ENCODE data around the gene TMEM63A.

Gene TMEM63A

DNA sequence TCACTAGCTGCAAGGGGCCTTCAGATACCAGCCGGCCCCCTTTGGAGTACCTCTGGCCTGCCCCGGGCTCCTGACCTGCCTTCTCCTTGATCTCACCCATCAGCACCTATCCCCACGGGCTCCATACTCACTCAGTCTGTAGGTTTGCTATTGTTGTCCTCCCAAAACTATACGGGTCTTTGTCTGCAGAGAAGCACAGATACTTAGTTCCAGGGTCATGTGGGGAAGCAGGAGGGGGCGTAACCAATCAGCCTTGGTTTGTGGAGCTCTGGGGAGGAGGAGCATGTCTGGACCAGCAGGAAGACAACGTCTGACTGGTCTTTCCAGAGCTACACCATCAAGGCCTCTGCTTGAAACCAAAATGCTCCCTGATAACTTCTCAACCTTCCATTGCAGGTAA is 15.2 kb downstream of the TMEM63A start:
- DNase-seq (ENCODE audit: low spot score): no peak

- DNase-seq (ENCODE audit: low spot score): no peak
These were observed 15.9 kb downstream of the TMEM63A start for GRCh38 chr1:225866061-225866837.

DNA sequence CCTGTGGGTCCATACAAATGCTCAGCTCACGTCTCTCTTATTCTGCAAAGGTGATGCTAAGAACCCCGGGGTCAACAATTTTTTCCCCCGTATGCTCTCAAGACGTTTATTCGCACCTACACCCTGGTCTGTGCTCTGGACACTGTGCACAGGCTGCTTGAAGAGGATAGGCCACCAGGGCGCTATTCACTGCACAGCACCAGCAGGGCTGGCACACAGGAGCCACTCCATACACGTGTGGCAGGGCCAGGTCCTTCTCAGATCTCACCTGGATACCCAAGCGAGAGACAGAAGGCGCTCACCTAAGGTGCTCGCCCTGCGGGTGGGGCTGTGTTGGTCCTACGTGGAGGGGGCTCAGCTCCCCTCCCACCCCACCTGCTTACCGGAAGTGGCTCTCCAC is 16.7 kb downstream of the TMEM63A start:
- DNase-seq (ENCODE audit: low spot score): no peak

DNA sequence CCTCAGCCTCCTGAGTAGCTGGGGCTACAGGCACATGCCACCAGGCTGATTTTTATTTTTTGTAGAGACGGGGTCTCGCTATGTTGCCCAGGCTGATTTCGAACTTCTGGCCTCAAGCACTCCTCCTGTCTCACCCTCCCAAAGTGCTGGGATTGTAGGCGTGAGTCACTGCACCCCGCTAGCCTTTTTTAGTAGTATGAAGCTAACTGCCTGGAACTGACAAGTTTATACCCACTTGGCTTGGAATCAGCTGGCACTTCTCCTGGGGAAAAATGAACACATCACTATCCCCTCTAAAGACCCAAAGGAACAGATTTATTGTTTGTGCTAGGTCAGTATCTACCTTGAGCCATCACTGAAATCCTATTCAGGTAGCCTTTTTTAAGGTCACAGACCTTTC is 19.0 kb downstream of the TMEM63A start:
- no peak for DNase-seq (ENCODE audit: low spot score)

- no peak for DNase-seq (ENCODE audit: low spot score)
These were observed 19.6 kb downstream of the TMEM63A start for GRCh38 chr1:225862581-225862950.

DNA sequence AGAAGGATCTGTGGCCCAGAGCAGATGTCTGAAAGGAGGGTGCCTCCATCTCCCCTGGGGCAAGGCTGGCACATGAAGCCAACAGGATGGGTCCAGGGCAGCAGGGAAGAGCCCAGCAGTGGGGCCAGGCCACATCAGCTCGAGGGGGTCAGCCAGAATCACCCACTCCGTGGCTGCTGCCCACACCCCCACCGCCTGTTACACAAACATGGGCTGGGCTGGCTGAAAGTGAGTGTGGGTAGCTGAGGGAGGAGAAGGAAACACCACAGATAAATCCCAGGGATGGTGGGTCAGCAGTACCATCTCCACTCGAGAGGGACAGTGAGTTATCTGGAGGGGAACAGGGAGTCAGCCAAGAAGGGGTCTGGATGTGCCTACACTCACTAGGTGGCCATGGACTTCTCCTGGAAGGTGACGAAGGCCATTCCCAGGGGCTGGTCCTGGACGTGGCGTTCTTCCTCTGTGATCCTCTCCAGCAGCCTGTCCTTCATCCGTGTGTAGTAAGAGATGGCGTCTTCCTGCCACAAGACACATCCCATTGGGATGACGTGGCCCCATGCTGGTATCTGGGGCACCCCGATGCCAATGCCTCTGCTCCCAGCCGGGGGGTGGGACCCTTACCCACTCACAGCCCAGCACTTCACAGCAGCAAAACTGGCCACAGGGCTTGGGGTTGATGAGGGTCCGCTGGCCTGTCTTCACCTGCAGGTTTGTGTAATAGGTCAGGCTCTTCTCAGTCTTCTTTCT is 20.2 kb downstream of the TMEM63A start:
- no peak for DNase-seq (ENCODE audit: low spot score)

DNA sequence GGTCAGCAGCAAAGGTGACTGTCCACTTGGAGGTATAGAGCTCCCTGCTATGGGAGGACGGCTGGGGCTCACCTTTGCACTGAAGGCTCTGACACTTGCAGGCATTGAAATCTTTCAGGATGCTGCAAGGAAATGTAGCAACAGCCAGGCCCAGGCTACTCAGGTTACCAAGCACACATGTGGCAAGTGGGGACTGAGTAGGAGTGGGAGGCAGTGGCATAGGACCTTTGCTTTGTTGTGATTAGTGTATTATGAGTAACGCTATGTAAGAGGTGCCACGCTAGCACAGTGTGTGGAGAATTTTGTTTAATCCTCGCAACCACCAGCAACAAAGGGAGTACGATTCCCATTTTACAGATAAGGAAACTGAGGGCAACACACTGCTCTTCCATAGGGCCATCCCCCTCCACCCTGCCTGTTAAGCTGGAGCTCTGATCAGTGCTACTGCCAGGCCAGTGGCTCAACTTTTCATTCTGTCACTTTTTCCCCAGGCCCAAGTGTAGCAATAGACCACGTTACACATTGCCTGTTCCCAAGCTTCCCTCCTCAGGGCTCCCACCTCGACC is 21.2 kb downstream of the TMEM63A start:
- no peak for DNase-seq (ENCODE audit: low spot score)

DNA sequence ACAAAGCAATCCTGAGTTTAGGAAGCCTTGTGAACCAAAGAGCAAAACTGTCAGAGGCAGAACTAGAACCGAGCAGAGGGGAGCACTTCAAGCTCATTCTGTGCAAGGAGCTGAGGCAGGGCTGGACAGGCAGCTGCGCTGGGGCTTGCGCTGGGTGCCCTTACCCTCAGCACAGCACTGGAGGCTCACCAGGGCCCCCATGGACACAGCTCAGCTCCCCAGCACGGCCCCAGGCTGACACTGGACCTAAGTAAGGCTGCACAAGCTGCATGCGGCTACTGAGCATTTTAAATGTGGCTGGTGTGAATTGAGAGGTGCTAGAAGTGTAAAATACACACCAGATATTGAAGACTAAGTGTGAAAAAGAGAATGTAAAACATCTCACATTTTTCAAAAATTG is 22.1 kb downstream of the TMEM63A start:
- no peak for DNase-seq (ENCODE audit: low spot score)

DNA sequence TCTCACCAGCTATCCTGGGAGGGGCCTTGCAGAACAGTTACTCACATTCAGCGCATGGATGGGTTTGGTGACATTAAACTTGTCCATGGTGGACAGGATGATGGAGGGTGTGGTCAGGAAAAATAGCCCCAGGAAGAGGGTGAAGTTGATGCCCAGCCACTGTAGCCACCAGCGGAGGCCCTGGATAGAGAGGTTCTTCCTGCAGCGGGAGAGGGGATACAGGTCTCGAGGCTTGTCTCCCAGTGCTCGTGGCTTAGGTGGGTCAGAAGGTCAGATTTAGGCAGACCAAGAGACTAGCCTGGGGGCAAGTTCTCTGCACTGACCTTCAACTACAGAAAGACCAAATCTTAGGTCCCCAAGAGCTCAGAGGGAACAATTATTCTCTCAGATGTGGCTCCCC is 23.0 kb downstream of the TMEM63A start:
- DNase-seq (ENCODE audit: low spot score): no peak

GRCh38 chr1:225857256-225857655 is 24.9 kb downstream of the TMEM63A start:
- no peak for DNase-seq (ENCODE audit: low spot score)

- no peak for DNase-seq (ENCODE audit: low spot score)
These were observed 26.5 kb downstream of the TMEM63A start for GRCh38 chr1:225855503-225856300.

DNA sequence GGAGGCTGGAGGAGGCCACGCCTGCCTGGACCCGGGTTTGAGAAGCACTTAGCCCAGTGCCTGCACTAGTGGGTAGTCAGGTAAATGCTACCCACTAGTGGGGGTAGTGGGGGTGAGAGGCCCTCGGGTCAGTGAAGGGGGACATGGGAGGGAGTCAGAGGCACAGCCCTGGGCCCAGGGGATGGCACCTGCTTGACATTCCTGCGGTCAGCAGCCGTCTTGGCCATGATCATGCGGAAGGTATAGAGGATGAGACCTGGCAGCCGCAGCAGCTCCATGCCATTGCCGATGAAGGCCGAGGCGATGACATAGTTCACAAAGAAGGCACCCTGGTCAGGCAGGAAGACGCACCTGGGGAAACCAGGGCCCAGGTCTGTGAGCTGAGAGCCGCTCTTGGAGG is 28.7 kb downstream of the TMEM63A start:
- DNase-seq (ENCODE audit: low spot score): no peak

DNA sequence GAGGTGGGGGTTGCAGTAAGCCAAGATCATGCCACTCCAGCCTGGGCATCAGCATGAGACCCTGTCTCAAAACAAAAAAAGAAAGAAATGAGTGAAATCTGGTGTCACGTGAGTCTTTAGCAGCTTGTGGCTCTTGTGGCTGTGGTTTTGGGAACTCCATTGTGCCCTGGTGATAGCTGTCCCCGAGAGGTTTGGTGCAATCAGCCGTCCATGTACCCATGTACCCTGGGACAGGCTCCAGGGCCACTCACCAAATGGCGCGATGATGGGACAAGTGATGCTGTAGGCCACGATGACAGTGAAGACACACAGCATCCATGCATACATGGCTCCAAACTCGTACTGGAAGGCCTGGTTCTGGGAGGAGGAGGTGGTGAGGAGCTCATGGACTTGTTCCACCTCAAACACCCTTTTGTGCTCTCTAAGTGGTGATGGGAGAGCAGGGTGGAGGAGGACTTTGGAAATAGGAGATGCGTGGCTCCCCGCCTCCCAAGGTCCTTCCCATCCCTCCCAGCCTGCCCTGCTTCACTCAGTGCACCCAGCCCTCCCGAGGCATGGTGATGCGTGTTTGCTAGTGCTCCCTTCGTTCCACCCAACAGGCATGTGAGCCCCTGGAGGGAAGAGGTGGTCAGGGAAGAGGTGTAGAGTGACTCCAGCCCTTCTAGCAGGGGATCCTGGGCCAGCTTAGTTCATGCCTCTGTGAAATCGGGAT is 29.6 kb downstream of the TMEM63A start:
- DNase-seq (ENCODE audit: low spot score): no peak

DNA sequence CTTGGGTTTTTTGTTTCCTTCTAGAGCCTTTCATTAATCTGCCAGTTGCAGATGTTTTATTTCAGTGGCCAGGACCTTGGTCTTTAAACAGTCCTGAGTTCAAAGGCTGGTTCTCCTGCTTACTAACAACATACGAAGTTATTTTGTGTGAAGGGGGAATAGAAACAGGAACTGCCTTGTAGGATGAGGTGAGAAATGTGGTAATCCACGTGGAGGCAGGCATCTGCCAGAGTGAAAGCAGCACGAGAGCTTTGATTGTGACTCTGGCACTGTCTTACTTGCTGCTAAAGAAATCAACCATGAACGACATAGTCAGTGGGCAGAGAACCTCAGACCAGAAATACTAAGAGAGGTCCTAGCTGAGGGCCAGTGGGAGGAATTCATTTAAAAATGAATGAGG is 30.4 kb downstream of the TMEM63A start:
- DNase-seq (ENCODE audit: low spot score): no peak

GRCh38 chr1:225850370-225850769 is 31.8 kb downstream of the TMEM63A start:
- DNase-seq (ENCODE audit: low spot score): no peak

DNA sequence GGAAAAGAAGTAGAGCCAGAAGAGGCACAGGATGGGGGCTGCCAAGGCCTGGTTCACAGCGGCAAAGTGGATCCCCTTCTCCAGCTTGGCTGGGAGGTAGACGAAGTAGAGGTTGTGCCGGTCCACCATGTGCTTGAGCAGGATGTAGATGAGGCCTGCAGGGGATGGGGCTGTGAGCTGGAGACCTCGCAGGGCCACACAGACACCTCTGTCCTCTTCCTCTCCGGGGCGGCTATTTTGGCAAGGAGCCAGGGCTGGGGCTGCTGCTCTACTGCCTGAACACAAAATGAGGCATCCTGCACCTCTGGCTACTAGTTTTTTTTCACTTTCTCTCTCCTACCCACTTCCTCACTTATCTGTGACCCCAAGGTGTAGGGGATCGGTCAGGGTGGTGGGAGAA is 32.3 kb downstream of the TMEM63A start:
- DNase-seq (ENCODE audit: low spot score): peak; percentile 44

DNA sequence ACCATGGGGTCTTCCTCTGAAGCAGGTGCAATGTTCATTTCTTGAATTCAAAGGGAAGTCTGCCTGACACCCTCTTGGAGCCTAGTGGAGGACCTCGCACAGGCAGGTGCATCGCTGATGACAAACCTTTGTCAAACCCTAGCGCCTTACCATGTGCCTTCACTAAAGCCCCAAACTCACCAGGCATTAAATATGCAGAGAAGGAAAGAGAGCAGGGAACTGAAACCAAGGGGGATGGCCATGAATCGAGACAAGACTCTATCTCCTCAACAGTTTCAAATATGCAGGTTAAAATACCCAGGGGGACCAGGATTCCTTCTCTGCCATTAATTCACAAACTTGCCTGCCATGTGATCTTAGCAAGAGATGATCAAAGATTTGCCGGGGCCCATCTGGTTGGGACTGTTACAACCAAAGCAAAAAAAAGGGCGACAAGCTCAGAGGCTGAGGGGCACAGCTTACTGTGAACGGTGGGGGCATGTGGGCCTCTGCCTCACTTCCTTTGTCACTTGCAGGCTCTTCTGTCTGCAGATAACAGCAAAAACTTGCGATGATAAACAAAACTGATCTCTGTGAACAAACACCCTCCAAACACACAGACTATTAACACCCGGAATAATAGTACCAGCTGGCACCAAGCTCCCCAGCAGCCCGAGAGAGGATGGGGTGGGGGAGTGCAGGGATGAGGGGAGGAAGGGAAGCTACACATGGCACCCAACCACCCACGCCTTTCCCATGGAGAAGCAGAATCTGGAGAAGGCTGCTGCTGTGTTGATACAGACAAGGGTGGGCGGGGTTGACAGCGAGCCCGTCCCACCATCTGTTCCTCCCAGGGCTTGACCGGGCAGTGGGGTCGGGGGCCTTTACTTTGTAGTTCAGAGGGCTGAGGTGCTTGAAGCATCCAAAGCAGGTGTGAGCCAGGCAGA is 33.9 kb downstream of the TMEM63A start:
- no peak for DNase-seq (ENCODE audit: low spot score)

- no peak for DNase-seq (ENCODE audit: low spot score)
These were observed 34.6 kb downstream of the TMEM63A start for GRCh38 chr1:225847610-225848009.

DNA sequence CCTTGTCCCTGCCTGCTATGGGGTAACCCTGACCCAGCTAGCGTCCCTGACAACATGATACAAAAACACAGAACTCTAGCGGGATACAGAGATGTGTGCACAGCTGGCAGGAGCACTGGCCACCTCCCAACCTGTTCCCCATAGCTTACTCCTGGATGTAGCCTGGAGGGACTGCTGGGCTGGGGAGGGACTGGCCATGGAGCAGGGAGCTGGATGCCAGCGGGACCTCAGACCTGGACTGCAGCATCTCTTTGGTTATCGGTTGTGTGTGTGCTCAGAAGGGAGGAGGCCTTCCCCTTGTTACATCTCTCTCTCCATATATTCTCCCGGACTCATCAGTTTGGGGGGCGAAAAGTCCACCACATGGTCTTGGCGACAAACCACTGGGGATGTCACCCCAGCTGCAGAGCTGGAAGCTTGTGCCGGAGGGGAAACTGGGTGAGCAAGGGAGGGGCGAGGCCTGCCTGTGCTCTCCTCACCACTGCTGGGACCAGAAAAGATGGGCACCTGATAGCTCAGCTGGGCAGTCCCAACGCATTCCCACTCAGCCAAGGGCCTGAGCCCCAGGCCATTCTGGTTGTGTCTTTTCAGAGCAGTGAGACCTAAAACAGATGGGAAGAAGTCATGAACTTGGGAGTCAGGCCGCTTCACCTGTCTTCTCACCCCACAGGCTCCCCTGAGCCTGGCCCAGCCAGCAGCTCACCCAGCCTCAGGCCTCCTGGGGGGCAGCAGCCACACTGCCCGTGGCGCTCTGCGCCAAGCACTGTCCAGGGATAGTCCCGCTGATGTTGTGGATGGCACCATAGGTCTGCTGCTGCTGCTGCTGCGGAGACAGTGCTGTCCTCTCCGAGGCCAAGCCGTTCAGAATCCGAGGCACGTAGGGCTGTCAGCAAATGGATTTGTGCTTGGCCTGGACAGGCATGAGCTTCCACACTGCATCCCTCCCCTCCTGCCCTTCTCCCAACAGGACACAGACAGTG is 35.6 kb downstream of the TMEM63A start:
- no peak for DNase-seq (ENCODE audit: low spot score)
